NCI-H1417 (cell line): ENCODE measurements around the gene DMBX1.

Experiments
- DNase-seq, 3 experiments: peaks; one replicate each; lab custom pipeline; 2025; lab: John Stamatoyannopoulos, UW

The DMBX1 gene

DNA sequence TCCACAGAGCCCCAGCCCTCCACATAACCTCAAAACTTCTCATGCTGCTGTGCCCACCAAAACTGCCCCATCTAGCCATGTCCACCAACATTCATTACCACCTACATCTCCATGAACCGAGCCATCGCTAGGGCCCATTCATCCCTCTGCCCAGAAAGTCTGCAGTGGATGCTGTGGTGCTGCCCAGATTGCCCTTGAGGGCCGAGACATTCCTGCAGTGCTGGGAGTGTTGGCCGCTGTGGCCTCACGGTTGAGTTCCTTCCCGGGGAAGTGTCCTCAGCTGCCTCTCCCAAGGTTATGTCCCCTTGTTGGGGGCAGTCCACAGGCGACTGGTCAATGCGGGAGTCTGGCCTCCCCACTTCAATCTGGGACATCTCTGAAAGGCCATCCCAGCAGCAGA lies 30.3 kb upstream of the DMBX1 start:
- no peak for DNase-seq

DNA sequence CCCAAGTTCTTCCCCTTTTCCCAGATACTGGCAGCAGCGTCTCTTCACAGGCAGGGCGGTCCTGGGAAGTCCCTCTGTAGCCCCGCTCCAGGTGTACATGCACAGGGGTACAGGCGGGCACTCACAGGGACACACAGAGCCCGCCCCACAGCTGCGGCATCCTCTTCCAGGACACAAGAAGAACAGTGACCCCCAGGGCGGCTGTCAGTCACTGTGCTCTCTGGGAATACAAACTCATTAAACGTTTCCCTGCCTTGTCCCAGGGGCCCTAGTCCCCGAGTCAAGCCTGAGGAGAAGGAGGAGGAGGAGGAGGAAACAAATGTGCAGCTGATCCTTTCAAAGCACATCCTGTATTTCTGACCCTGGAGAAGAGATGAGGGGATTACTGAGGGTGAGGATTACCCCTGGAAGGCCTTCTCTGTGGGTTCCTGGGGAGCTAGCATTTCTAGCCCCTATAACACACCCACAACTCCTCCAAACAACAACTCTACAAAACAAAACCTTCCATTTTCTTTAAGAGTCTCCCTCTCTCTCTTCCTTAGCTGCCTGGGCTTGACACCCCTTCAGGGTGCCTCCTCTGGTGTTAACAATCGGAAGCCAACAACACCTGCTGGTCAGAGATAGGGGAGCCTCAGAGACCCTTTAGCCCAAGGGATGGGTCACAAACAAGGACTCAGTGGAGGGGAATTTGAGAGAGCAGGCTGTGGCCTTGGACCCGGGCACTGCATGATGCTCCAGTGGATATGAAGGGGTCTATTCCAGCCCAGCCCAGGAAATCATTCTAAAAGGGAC lies 28.4 kb upstream of the DMBX1 start:
- DNase-seq: no peak

DNA sequence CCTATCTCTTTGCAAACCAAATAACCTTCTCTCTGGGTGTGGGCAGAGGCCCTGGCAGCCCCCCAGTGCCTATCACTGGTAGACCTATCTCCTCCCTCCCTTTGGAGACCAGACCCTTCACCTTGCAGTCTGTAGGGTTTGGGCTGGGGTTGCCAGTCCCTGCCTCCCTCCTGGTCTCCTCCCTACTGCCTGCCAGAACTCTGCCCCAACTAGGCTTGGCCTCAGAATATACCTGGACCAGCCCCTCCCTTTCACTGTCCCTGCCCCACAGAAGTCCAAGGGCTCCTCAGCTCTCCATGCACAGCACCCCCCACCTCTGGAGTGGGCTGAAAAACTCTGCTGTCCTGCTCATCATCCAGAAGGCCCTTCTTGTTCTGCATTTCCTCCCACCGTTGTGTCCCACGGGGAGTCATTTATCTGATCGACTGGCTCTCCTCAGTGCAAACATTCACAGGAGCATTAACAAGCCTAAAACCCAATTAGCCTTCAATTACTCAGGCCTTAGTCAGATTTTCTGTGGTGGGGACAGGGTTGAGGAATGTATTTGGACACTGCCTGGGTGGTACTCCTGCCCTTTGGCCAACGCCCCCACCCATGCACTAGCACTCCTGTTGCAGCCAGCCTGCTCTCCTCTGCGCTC lies 27.7 kb upstream of the DMBX1 start:
- DNase-seq: peak in 1 of 3 experiments; percentile 25

DNA sequence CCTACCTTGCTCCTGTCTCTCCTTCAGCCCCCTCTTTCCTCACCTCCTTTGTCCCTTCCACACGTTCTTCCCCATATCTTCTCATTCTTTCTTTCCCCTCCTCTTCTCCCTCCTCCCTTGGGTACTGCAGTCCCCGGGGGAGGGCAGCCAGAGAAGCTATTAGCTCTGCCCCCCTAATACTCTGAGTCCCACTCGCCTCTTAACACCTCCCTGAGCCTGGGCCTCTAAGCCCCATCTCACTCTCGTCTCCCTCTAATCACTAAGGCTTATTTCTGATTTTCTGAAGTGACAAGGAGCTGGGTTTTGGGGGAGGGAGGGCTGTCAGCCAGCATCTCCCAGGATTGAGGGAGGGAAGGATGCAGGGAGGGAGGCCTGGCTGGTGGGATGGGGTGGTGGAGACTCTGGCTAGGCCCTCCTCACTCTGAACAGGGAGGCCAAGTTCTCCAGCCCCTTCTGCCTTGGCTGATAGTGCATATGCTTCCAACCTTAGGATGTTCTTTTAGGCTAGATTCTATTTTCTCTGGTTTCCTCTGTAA lies 25.6 kb upstream of the DMBX1 start:
- no peak for DNase-seq

DNA sequence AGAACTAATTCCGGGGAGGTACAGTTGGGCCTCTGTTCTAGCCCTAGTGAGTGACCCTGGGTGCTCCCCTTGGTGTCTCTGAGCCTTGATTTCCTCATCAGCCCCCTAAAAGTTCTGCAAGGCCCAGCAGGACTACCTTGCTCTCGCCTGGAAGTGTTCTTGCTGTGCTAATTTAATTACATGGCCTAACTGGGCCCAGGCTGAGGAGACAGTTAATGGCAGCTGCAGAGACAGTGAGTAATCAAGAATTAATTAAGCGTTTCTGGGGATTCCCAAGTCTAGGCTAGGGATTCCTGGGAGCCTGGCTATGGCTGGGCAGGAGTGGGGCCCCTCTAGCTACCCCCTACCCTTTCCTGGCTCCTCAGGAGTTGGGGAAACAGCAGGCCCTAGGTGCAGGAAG lies 24.7 kb upstream of the DMBX1 start:
- no peak for DNase-seq

DNA sequence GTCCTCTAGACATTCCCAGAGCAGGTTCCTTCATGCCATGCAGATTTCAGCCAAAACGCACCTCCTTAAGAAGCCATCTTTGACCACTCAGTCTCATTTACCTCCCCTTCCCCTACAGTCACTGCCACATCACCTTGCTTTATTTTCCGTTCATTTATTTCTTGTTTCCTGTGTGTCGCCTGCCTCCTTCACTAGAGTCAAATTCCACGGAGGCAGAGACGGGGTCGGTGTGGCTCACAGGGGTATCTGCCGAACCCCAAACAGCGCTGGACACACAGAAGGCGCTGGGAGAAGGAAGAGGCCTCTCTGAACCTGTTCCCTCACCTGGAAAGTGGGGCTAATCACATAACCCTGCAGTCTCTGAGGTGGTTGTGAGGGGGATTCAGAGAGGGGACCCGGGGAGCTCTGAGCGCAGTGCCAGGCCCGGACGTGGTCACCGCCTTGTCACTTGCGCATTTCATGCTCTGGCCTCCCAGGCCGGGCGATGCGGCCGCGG lies 23.6 kb upstream of the DMBX1 start:
- DNase-seq: no peak

DNA sequence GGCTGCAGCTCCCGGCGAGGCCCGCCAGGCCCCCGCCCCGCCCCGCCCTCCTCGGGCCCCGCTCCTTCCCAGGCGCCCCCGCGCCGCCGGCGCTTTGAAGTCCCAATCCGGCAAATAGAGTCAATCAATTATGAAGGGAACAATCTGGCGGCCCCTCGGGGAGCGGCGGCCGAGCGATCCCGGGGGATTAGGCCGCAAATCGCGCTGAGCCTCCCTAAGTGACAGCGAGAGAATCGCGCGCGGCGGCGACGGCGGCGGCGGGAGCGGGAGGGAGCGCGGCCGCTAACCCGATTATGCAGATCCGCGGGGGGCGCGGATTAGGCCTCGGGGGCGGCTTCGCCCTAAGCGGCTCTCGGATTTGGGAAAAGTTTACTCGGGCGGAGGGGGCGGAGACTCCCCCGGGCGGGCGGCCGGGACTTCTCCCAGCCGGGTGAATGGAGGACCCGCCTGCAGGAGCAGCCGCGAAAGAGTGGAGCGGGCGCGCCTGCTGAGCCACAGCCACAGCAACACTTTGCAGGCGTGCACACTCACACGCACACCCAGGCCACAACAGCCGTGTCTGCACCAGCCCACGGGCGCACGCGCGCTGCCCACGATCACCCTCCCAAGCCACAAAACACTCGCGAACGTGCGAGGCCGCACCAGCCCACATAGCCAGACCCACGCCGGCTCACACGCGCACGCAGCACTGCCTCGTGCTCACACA lies 23.0 kb upstream of the DMBX1 start:
- DNase-seq: no peak

DNA sequence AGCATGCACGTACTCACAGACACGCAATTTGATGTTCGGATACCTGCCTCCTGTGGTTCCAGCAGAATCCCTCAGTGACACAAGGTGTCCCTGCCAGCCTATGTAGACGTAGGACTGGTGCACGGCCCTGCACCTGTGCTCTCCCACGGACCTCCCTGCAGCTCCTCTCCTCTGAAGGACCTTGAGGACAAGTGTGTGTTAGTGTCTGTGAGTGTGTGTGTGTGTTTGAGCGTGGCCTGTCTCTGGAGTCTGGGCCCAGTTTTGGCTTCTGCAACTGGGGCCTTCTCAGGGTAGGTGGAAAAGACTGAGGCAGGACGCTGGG lies 22.5 kb upstream of the DMBX1 start:
- DNase-seq: no peak

DNA sequence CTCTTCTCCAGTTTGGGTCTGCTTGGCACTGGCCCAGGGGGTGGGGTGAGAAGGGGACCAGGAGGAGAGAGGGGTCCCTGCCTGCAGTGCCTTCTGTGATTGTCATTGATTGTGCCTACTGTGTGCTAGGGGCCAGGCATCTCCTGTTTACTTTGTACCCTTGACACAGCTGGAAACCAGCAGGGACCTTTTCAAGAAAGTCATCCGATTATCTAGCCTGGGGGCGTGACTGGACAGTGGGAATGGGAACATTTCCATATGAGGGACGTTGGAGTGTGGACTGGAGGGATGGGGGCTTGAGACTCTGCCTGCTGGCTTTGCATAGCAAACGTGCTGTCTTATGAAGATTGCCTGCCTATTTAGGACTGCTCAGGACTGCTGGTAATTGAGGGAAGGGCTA lies 19.8 kb upstream of the DMBX1 start:
- peak in 1 of 3 experiments; percentile 20 for DNase-seq

DNA sequence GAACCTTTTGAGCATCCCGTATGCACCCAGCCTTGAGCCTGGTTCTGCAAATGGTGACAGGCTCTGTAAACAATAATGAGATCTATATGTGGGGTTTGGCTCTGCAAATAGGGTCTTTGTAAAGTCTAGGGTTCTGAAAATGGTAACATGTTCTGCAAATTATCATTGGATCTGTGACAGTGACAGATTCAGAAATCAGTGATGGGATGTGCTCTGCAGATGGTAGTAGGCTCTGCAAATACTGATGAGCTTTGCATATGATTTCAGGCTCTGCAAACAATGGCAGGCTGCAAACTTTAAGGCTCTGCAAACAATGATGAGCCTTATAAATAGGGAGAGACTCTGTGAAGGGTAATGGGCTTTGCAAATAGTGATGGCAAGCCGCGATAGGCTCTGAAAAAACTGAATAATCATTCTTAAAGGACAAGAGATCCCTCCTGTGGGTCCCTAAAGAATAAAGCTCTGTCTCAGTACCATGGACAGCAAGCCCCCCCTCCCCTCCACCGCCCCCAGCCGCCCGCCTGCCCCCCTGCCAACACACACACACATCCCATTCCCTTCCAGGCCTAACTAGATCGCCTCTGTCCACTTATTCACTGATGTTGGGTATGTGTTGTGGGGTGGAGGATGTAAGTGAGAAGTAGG lies 17.7 kb upstream of the DMBX1 start:
- DNase-seq: no peak

DNA sequence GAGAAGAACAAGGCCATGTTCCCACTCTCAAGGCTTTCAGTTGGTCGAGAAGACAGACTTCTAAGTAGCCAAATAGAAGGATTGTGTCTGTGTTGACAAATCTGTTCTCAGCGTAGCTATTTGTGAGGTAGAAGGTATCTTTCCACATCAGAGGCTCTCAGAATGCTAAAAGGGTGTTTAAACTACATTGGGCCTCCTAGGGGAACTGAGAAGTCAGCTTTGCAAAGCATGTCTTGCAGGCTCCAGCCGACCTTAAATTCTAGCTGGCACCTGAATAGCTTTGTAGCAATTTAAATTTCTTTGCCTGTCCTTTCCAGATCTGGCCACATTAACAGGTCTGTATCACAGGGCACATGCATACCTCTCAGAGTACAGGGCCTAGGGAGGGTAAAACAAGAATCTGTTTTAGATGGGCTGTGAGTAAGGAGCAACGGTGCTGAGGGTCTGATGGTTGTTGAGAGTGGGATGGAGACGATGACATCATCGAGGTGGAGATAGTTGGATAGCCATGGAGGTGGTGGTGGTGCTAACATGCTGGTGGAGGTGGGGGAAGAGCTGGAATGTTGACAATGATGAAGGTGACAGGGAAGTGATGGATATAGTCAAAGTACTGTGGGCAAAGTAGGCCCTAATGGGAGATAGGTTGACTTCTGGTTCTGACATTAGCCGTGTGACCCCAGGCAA lies 17.0 kb upstream of the DMBX1 start:
- no peak for DNase-seq

DNA sequence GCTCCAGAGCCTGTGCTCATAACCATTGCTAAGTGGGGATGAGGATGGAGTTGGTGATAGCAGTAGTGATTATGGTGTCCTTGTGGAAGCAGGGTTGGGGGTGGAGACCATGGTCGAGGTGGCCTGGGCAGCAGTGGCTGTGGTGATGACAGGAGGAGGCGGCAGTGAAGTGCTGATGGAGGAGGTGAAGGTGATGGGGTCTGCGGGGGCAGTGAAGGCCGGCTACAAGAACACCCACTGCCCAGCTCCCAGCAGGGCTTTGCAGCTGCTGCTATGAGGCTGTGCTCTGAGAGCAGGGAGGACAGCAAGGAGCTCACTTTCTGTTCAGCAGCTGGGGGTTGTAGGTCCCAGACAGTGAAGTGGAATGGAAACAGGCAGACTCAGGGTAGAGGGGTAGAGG lies 15.6 kb upstream of the DMBX1 start:
- no peak for DNase-seq

DNA sequence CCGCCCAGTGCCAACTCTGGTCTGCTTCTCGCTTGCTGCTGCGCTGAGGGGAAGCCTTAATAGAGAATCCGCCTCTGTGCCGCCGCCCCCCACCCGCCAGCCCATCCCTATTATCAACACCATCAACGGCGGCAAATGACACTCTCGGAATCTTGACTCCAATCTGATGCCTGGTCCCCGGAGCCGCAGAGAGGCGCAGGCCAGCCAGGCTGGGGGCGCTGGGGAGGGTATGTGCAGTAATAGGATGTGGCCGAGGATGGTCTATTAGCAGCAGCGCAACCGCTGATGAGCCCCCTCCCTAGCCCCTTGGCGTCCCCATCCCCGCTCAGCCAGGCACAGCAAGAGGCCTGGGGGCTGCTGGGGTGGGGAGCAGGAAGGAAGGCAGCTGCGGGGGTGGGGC lies 15.1 kb upstream of the DMBX1 start:
- no peak for DNase-seq

DNA sequence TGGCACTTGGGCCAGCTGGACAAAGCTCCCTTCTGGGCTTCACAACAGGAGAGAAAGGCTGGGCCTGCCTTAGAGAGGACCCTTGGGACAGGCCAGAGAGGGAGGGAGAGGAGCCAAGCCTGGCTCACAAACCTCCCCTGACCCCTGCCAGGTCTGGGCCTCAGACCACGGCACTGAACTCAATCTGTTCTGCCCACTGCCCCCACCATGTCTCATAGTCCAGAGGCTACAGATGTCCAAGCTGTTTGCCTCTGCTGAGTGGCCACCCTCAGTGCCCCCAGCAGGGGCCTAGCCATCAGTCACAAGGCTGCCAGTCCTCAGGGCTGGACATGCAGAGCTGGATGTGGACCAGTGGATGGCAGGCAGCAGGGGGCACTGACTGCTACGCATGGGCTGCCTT lies 13.0 kb upstream of the DMBX1 start:
- DNase-seq: no peak

DNA sequence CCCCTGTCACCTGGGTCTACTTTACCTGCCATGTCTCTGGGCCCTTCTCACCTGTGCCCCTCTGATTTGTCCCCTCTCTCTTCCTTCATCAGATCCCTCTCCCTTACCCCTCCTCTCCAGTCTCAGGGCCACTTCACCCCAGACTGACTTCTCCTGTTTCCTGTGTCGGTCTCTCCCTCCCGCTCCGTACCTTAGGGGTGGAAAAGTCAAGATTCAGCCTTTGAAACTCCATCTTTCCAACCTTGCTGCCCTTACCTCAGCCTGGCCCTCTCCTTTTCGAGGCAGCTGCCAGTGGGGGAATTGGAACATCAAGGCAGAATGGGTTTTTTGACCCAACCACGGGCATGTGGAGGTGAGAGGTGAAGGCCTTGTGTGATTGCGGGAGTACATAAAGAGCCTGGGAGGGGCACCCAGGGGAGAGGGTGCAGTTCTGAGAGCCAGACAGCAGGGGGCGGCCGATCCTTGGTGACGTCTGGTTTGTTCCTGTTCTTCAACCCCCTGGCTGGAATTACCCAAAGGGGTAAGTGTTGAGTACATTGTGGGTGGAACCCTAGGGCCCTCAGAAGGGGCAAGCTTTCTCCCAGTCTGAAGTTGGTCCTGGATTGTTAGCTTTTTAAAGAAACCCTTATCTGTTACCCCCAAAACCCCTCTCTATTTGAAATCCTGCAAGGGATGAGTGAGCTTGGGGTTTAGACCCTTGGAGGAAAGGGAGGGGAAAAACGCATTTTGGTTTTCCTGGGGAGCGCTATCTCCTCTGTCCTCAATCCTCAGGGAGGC lies 12.3 kb upstream of the DMBX1 start:
- DNase-seq: peak; percentile 62 to 81 (median 66)

DNA sequence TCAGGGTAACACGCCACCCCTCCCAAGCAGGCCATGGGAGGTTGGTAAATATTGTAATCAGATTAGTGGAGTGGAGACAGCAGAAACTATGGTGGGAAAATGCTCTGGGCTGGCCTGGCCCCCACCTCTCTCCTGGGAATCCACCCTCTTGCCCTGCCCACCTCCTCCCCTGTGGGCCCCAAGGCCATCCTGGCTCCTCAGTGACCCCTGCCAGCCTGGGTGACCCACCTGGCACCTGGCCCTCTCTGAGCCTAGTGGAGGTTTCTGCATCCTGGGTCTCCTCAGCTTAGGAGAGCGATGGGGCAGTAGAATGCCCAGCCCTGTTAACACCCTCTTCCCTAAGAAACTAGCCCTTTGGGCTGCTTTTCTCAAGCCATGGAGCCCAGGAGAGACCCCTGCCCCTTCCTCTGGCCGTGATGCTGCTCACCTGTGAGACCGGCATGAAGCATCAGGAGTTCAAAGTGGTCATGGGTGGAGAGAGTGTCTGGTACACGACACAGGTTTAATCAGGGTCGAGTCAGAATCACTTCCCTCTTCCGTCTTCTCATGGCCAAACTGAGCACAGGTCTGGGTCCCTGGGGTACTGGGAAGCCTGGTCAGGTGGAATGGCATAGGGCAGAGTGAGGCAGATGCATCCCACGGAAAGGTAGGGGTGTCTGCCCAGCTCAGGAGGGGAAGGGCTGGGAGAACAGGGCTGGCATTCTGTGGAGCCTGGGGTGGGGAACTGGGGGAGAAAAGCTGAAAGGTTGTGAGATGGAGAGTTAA lies 10.7 kb upstream of the DMBX1 start:
- no peak for DNase-seq

DNA sequence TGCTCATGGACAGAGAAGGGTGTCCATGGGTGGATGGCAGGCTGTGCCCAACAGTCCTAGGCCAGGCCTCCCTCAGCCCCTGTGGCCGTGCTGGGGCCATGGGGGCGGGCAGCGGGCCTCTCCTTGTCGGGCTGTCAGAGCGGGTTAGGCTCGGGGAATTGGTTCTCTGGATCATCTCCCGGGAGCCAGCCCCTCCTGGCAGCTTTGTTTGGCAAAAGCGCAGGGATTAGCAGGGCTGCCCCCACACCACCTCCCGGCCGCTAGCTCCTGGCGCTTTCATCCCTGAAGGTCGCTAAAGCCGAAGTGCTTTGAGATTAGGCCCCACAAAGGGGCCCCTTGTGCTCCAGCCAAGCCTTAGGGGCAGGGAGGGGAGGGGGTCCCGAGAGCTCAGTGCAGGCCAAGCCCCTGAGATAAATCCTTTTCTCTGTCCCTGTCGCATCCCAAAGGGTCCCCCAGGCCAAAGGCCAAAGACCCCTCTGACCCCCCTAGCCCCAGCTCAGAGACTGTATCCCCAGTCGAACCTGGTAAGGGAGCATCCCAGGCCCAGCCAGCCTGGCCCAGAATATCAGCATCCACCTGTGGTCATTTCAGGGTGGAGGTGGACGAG lies 9.8 kb upstream of the DMBX1 start:
- no peak for DNase-seq

DNA sequence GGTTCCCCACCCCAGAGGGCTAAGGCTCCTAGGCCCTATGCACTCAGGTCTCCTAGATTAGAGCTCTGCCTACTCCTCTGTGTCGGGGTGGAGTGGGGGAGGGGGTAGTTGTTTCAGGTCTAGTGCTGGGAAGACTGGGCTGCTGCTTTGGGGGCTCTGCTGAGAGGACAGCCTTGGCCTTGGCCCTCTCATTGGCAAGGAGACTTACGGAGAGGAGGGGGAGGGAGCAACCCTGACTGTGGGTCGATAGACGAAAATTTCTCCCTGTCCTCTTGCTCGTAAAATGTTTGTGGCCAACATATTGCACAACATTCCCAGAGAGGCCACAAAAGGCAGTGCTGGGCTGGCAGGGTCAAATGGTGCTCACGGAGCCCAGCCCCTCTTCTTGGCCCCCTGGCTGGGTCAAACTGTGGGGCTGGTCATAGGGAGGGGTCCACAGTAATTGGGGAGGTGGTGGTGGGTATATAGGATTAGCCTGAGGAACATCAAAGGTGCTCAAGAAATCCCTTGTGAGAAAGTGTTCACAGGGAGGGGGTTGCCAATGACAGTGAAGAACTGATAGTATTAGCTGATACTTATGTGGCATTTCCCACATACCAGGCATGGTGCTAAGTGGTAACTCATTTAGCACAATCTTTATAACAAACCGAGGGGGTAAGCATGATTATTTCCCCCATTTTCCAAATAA lies 8.5 kb upstream of the DMBX1 start:
- no peak for DNase-seq

DNA sequence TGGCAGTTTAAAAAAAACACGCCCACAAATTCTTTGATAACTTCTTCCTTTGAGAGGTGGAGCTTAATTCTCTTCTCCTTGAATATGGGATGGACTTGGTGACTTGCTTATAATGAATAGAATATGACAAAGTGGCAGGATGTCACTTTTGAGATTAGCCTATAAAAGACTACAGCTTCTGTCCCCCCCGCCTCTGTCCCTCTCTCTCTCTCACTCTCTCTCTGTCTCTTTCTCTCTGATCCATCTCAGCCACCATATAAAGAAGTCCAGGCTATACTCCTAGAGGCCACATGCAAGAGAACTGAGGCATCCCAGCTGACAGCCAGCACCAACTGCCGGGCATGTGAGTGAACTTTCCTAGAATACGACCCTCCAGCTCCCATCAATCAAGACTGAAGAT lies 7.7 kb upstream of the DMBX1 start:
- DNase-seq: no peak
